GM23248 (cell line): Measurements from ENCODE around the gene RNF224. TPM values are rescaled to one million over a fixed set of nuclear protein-coding genes. Genes with fewer than 3 reads are reported as not detected.
A peak's percentile ranks its signal among the peaks of the same experiment; 100 is the strongest.

ENCODE experiments used
- DNase-seq: peaks from one replicate; pipeline ENCODE4 v3.0.0-alpha.2; 2015
- H2AFZ ChIP-seq: fragments of 200-600 bp; sonication (generic); 2 replicates; pipeline ENCODE4 v1.6.1; 2016; ENCODE audit warnings: antibody characterized with exemption
- H3F3A ChIP-seq: fragments of 200-600 bp; sonication (generic); 2 replicates; pipeline ENCODE4 v1.6.1; 2016; ENCODE audit warnings: mild to moderate bottlenecking, antibody characterized with exemption, mixed run types; ENCODE audit not compliant: insufficient read depth
- H3K27ac ChIP-seq: fragments of 200-600 bp; sonication (generic); 2 replicates; pipeline ENCODE4 v1.5.1; 2016; ENCODE audit warnings: mild to moderate bottlenecking
- H3K27me3 ChIP-seq: fragments of 200-600 bp; sonication (generic); replicated peaks from 2 replicates; pipeline ENCODE4 v1.6.1; 2016; ENCODE audit warnings: mild to moderate bottlenecking; ENCODE audit not compliant: insufficient read depth
- H3K36me3 ChIP-seq: fragments of 200-600 bp; sonication (generic); 2 replicates; pipeline ENCODE4 v1.6.1; 2016; ENCODE audit warnings: low read depth, mild to moderate bottlenecking
- H3K4me1 ChIP-seq: fragments of 200-600 bp; sonication (generic); 2 replicates; pipeline ENCODE4 v1.6.1; 2016; ENCODE audit warnings: mild to moderate bottlenecking; ENCODE audit not compliant: insufficient read depth
- H3K4me2 ChIP-seq: fragments of 200-600 bp; sonication (generic); one replicate; pipeline ENCODE4 v1.6.1; 2016; ENCODE audit warnings: mild to moderate bottlenecking; ENCODE audit not compliant: unreplicated experiment
- H3K4me3 ChIP-seq: fragments of 200-600 bp; sonication (generic); 2 replicates; pipeline ENCODE4 v1.5.1; 2016; ENCODE audit warnings: mild to moderate bottlenecking
- H3K79me2 ChIP-seq: fragments of 200-600 bp; sonication (generic); 2 replicates; pipeline ENCODE4 v1.6.1; 2016; ENCODE audit warnings: mild to moderate bottlenecking; ENCODE audit not compliant: insufficient read depth
- H3K9ac ChIP-seq: fragments of 200-600 bp; sonication (generic); 2 replicates; pipeline ENCODE4 v1.6.1; 2016; ENCODE audit warnings: mild to moderate bottlenecking
- H3K9me2 ChIP-seq: fragments of 200-600 bp; sonication (generic); 2 replicates; pipeline ENCODE4 v1.6.1; 2016; ENCODE audit warnings: mixed run types, mild to moderate bottlenecking, moderate library complexity; ENCODE audit not compliant: insufficient read depth
- H3K9me3 ChIP-seq: fragments of 200-600 bp; sonication (generic); one replicate; pipeline ENCODE4 v1.6.1; 2017; ENCODE audit warnings: low read depth
- H4K20me1 ChIP-seq: fragments of 200-600 bp; sonication (generic); 2 replicates; pipeline ENCODE4 v1.6.0; 2016; ENCODE audit not compliant: insufficient read depth
- EZH2 ChIP-seq: fragments of 200-600 bp; sonication (generic); IDR thresholded peaks from 2 replicates; pipeline ENCODE4 v1.6.1; 2018; ENCODE audit warnings: antibody characterized with exemption, mild to moderate bottlenecking; ENCODE audit not compliant: insufficient read depth, poor library complexity, severe bottlenecking
- EZH2phosphoT487 ChIP-seq: fragments of 200-600 bp; sonication (generic); IDR thresholded peaks from 2 replicates; pipeline ENCODE4 v1.6.1; 2018; ENCODE audit warnings: antibody characterized with exemption, moderate library complexity, mild to moderate bottlenecking, low read depth; ENCODE audit not compliant: insufficient read depth
- WGBS, 2 experiments: methylation state at CpG; one replicate each; pipeline ENCODE4 v1.1.6; 2015 to 2017; ENCODE audit warnings: low lambda C conversion rate in 2 of 2, low coverage in 1 of 2; ENCODE audit errors: missing lambda C conversion rate in 2 of 2; 5-methylcytosine and 5-hydroxymethylcytosine counted together
- in situ Hi-C: fragments of 300-500 bp; cut with MboI; formaldehyde crosslinking; loops from 2 replicates; pipeline ENCODE4 v1.15.0; 2020
- polyA plus RNA-seq: library from polyadenylated mRNA; unstranded; fragments of >200 nt; fragmentation: Nextera tagmentation; extraction: Ambion mirVana; gene quantifications from 2 replicates; pipeline ENCODE4 v1.2.1, GENCODE V29; 2016
- total RNA-seq: library from RNA; depleted of rRNA; stranded (reverse); fragments of >200 nt; shearing (Covaris generic); gene quantifications from 2 replicates; pipeline ENCODE4 v1.2.3, GENCODE V29; 2014

The RNF224 gene
- total and polyA plus RNA-seq, 2 experiments from 2014 or later = not detected

- Histone ChIP-seq H3K27ac (no peak overlapping the region), H3K79me2 (peaks cover 57% of the 10 kb centered on the region), H3K4me3 (peak overlapping the region; percentile 89), H4K20me1 (no peaks in the 10 kb centered on the region), H3K27me3 (no peaks in the 10 kb centered on the region), H3K9ac (peak overlapping the region; percentile 92), H3K9me3 (no peaks in the 10 kb centered on the region), H3K4me1 (peaks cover 14% of the 10 kb centered on the region), H3K36me3 (no peaks in the 10 kb centered on the region), H3F3A (no peaks in the 10 kb centered on the region; the same call in 1 of the 2 replicates), H3K4me2 (peak overlapping the region; percentile 93), H2AFZ (no peak overlapping the region), H3K9me2 (no peaks in the 10 kb centered on the region)
- in situ Hi-C loops = no loop called here
- no peak for TF ChIP-seq EZH2phosphoT487
- DNase-seq = no peak
- 88 to 93% methylated on average over 7 of the region's 7 CpGs for WGBS, 2 experiments
Observed at GRCh38 chr9:137206602-137207001, 20.7 kb upstream of the RNF224 start.

GRCh38 chr9:137211532-137211931, 15.8 kb upstream of the RNF224 start:
- in situ Hi-C loops = loop anchor here (10.0 kb wide), 1 partner anchor 87 kb away; no protein-coding TSS in a partner anchor
- Histone ChIP-seq H3K27me3 (no peaks in the 10 kb centered on the region), H3K4me2 (no peak overlapping the region), H3K36me3 (no peaks in the 10 kb centered on the region), H3F3A (no peaks in the 10 kb centered on the region), H4K20me1 (no peaks in the 10 kb centered on the region), H3K9me3 (no peaks in the 10 kb centered on the region), H2AFZ (no peak overlapping the region), H3K4me1 (peaks cover 2% of the 10 kb centered on the region), H3K79me2 (peaks cover 10% of the 10 kb centered on the region), H3K4me3 (no peak overlapping the region), H3K9ac (no peak overlapping the region), H3K27ac (no peak overlapping the region), H3K9me2 (no peaks in the 10 kb centered on the region)
- TF ChIP-seq EZH2phosphoT487 = no peak
- TF ChIP-seq EZH2 = no peak
- 79 to 84% methylated on average over 11 to 13 of the region's 13 CpGs for WGBS, 2 experiments
- no peak for DNase-seq

GRCh38 chr9:137212520-137212919, 14.8 kb upstream of the RNF224 start:
- H3K79me2 ChIP-seq = peaks cover under 1% of the 10 kb centered on the region; the same call in 1 of the 2 replicates
- WGBS, 2 experiments = 85 to 87% methylated on average over 20 to 21 of the region's 21 CpGs
- in situ Hi-C loops = loop anchor here (10.0 kb wide), 1 partner anchor 88 kb away; no protein-coding TSS in a partner anchor
- H4K20me1 ChIP-seq = no peaks in the 10 kb centered on the region
- H3K9me2 ChIP-seq = no peaks in the 10 kb centered on the region
- no peak overlapping the region for H3K4me2 ChIP-seq
- H3K4me1 ChIP-seq = peaks cover 8% of the 10 kb centered on the region; the same call in 1 of the 2 replicates
- H3K36me3 ChIP-seq = no peaks in the 10 kb centered on the region
- H3K9ac ChIP-seq = no peak overlapping the region
- no peaks in the 10 kb centered on the region for H3K27me3 ChIP-seq
- TF ChIP-seq EZH2 = no peak
- no peak for TF ChIP-seq EZH2phosphoT487
- no peak for DNase-seq
- H2AFZ ChIP-seq = no peak overlapping the region
- no peak overlapping the region for H3K4me3 ChIP-seq
- no peaks in the 10 kb centered on the region for H3F3A ChIP-seq
- no peak overlapping the region for H3K27ac ChIP-seq
- no peaks in the 10 kb centered on the region for H3K9me3 ChIP-seq

GRCh38 chr9:137213160-137214060, 13.9 kb upstream of the RNF224 start:
- TF ChIP-seq EZH2phosphoT487 (no peak), EZH2 (no peak)
- Histone ChIP-seq H4K20me1 (no peaks in the 10 kb centered on the region), H3K4me3 (no peak overlapping the region), H3K4me1 (peaks cover 8% of the 10 kb centered on the region; the same call in 1 of the 2 replicates), H3K9me3 (no peaks in the 10 kb centered on the region), H3F3A (no peaks in the 10 kb centered on the region), H3K9ac (no peak overlapping the region), H3K9me2 (no peaks in the 10 kb centered on the region), H3K36me3 (no peaks in the 10 kb centered on the region), H2AFZ (no peak overlapping the region), H3K4me2 (no peak overlapping the region), H3K27me3 (no peaks in the 10 kb centered on the region), H3K79me2 (no peaks in the 10 kb centered on the region), H3K27ac (no peak overlapping the region)
- DNase-seq = peak; percentile 42
- WGBS, 2 experiments = 84 to 89% methylated on average over 48 to 49 of the region's 49 CpGs
- in situ Hi-C loops = loop anchor here (10.0 kb wide), 1 partner anchor 89 kb away; no protein-coding TSS in a partner anchor
